Measurements from ENCODE around the gene GLT8D2. TPM values are rescaled to one million over a fixed set of nuclear protein-coding genes. Genes with fewer than 3 reads are reported as not detected.
"Not testable (repeated sequence)": the region's sequence is repeated elsewhere in the genome, so short reads cannot be mapped to it uniquely, and the experiment has no call there.

Gene GLT8D2
- total and polyA plus RNA-seq, 2 experiments from 2014 or later = 24.8 to 29.2 TPM

- H3K9me2 ChIP-seq (replicated peaks; ENCODE audit: insufficient read depth) = no peaks in the 10 kb centered on the region
- no peak overlapping the region for H3K4me3 ChIP-seq
- no peaks in the 10 kb centered on the region for H3K4me1 ChIP-seq (ENCODE audit: insufficient read depth)
- DNase-seq (ENCODE audit: low spot score) = no peak
- H3K27ac ChIP-seq = no peak overlapping the region
- no peak overlapping the region for H2AFZ ChIP-seq
- no peaks in the 10 kb centered on the region for H4K20me1 ChIP-seq (ENCODE audit: insufficient read depth, poor library complexity, severe bottlenecking)
- TF ChIP-seq CTCF (IDR thresholded peaks at IDR 0.05; ENCODE audit: poor library complexity) (no peak), EZH2 (IDR thresholded peaks at IDR 0.05; ENCODE audit: borderline replicate concordance) (no peak), EZH2phosphoT487 (IDR thresholded peaks at IDR 0.05; ENCODE audit: low read depth, severe bottlenecking, unreplicated experiment) (no peak)
- H3K79me2 ChIP-seq = no peaks in the 10 kb centered on the region
- H3K27me3 ChIP-seq = no peaks in the 10 kb centered on the region
- 70% methylated on average over 2 of the region's 2 CpGs for WGBS (ENCODE audit: low lambda C conversion rate, missing lambda C conversion rate)
- H3K4me2 ChIP-seq = no peak overlapping the region
- H3K9me3 ChIP-seq (ENCODE audit: low read depth) = no peaks in the 10 kb centered on the region
- no peaks in the 10 kb centered on the region for H3K36me3 ChIP-seq (replicated peaks; ENCODE audit: insufficient read depth, low read depth)
Measured at GRCh38 chr12:104023710-104024109, 26.3 kb downstream of the GLT8D2 start.

- DNase-seq (ENCODE audit: low spot score) = no peak
- Histone ChIP-seq H3K9me2 (replicated peaks; ENCODE audit: insufficient read depth) (no peaks in the 10 kb centered on the region), H3K9me3 (ENCODE audit: low read depth) (no peaks in the 10 kb centered on the region), H3K79me2 (no peaks in the 10 kb centered on the region), H2AFZ (no peak overlapping the region), H4K20me1 (ENCODE audit: insufficient read depth, poor library complexity, severe bottlenecking) (no peaks in the 10 kb centered on the region), H3K27me3 (no peaks in the 10 kb centered on the region), H3K4me3 (no peak overlapping the region), H3K36me3 (replicated peaks; ENCODE audit: insufficient read depth, low read depth) (no peaks in the 10 kb centered on the region), H3K4me1 (ENCODE audit: insufficient read depth) (no peaks in the 10 kb centered on the region), H3K4me2 (no peak overlapping the region), H3K27ac (no peak overlapping the region)
- TF ChIP-seq EZH2phosphoT487 (IDR thresholded peaks at IDR 0.05; ENCODE audit: low read depth, severe bottlenecking, unreplicated experiment) (no peak), EZH2 (IDR thresholded peaks at IDR 0.05; ENCODE audit: borderline replicate concordance) (no peak), CTCF (IDR thresholded peaks at IDR 0.05; ENCODE audit: poor library complexity) (no peak)
- WGBS (ENCODE audit: low lambda C conversion rate, missing lambda C conversion rate) = 79% methylated on average over 3 of the region's 3 CpGs
Measured at GRCh38 chr12:104022786-104023185, 27.2 kb downstream of the GLT8D2 start.

- not testable (repeated sequence) for H3K4me1 ChIP-seq (ENCODE audit: insufficient read depth); H3K9me3 ChIP-seq (ENCODE audit: low read depth); H3K4me2 ChIP-seq; H3K36me3 ChIP-seq (replicated peaks; ENCODE audit: insufficient read depth, low read depth); H3K4me3 ChIP-seq; H4K20me1 ChIP-seq (ENCODE audit: insufficient read depth, poor library complexity, severe bottlenecking); H3K9me2 ChIP-seq (replicated peaks; ENCODE audit: insufficient read depth); DNase-seq (ENCODE audit: low spot score); H3K27me3 ChIP-seq; H3K79me2 ChIP-seq; H2AFZ ChIP-seq; H3K27ac ChIP-seq
- WGBS (ENCODE audit: low lambda C conversion rate, missing lambda C conversion rate) = 93% methylated on average over 1 of the region's 1 CpG
Measured at GRCh38 chr12:104021862-104022261, 28.1 kb downstream of the GLT8D2 start.

GRCh38 chr12:104012331-104012730 lies 37.7 kb downstream of the GLT8D2 start:
- H3K27ac ChIP-seq = no peak overlapping the region
- no peaks in the 10 kb centered on the region for H3K79me2 ChIP-seq
- H3K4me2 ChIP-seq = no peak overlapping the region
- H3K9me3 ChIP-seq (ENCODE audit: low read depth) = no peaks in the 10 kb centered on the region
- no peaks in the 10 kb centered on the region for H3K27me3 ChIP-seq
- no peaks in the 10 kb centered on the region for H3K9me2 ChIP-seq (replicated peaks; ENCODE audit: insufficient read depth)
- H4K20me1 ChIP-seq (ENCODE audit: insufficient read depth, poor library complexity, severe bottlenecking) = no peaks in the 10 kb centered on the region
- no peak for TF ChIP-seq EZH2phosphoT487 (IDR thresholded peaks at IDR 0.05; ENCODE audit: low read depth, severe bottlenecking, unreplicated experiment)
- TF ChIP-seq CTCF (IDR thresholded peaks at IDR 0.05; ENCODE audit: poor library complexity) = no peak
- no peak for TF ChIP-seq EZH2 (IDR thresholded peaks at IDR 0.05; ENCODE audit: borderline replicate concordance)
- DNase-seq (ENCODE audit: low spot score) = no peak
- WGBS (ENCODE audit: low lambda C conversion rate, missing lambda C conversion rate) = 70% methylated on average over 4 of the region's 4 CpGs
- H3K36me3 ChIP-seq (replicated peaks; ENCODE audit: insufficient read depth, low read depth) = no peaks in the 10 kb centered on the region
- H3K4me3 ChIP-seq = no peak overlapping the region
- H2AFZ ChIP-seq = no peak overlapping the region
- no peaks in the 10 kb centered on the region for H3K4me1 ChIP-seq (ENCODE audit: insufficient read depth)
